Renal cortical epithelial cell (primary cell): ENCODE results near the gene SENP8. TPM values are rescaled to one million over a fixed set of nuclear protein-coding genes. Genes with fewer than 3 reads are reported as not detected.
"Not testable (repeated sequence)": the region's sequence is repeated elsewhere in the genome, so short reads cannot be mapped to it uniquely, and the experiment has no call there.

Experiments used
- DNase-seq: peaks from one replicate; pipeline ENCODE4 v3.0.0-alpha.2; 2011; ENCODE audit warnings: low read depth
- total RNA-seq: library from RNA; depleted of rRNA; stranded (reverse); fragments of >200 nt; gene quantifications from 2 replicates; pipeline ENCODE4 v1.2.3, GENCODE V29; 2014

The SENP8 gene
- total RNA-seq, 1 donor from 2014 or later = 5.6 TPM

DNA sequence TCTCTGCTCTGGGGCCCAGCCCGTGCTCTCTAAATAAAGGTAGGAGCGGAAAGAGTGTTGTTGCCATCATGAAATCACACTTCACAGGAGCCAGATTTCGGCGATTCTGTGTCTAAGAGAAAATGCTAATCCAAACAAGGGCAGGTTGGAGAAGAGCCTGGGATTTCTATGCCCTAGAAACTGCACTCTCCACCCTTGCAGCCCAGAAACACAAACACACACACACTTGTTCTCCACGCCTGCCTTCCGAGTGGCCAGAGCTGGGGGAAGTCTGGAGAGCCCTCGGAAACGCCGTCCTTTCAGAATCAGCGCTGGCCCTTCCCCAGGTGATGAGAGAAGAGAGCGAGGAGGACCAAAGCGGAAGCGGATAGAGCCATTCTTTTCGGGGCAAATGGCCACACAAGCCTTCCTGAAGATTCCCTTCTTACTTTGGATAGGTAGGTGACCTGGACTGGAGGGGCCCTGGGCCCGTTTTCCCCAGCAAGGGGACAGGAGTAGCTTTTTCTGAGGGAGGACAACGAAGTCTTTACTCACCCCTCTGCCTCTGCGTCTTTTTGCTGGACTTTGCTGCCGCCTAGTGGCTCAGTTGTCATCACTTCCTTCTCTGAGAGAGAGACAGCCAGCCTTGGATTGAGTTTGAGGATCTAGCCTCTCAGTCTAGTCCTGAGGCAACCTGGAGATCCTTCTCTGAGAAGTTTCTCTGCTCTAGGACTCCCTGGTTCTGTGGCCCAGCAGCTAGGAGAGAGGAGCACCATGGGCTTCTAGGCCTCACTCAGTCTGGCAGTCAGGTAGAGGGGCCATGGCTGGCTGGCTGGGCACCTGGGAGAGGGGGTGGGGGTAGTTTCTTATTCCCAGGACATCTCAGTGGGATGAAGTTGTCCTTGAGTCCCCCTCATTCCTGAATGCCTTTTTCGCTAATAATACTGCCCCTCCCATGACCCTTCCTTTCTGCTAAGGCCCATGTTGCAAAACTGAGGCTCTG is 37.7 kb downstream of the SENP8 start:
- peak; percentile 82 for DNase-seq

DNA sequence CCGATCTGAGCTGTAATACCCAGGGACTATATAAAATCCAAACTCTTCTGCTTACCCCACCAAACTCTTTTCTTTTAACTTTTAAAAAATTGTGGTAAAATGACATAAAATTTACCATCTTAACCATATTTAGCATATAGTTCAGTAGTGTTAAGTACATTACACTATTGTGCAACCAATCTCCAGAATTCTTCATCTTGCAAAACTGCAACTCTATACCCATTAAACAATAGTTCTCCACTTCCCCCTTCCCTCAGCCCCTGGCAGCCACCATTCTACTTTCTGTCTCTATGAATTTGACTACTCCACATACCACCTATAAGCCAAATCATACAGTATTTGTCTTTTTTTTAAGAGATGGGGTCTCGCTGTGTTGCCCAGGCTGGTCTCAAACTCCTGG is 38.7 kb downstream of the SENP8 start:
- no peak for DNase-seq

DNA sequence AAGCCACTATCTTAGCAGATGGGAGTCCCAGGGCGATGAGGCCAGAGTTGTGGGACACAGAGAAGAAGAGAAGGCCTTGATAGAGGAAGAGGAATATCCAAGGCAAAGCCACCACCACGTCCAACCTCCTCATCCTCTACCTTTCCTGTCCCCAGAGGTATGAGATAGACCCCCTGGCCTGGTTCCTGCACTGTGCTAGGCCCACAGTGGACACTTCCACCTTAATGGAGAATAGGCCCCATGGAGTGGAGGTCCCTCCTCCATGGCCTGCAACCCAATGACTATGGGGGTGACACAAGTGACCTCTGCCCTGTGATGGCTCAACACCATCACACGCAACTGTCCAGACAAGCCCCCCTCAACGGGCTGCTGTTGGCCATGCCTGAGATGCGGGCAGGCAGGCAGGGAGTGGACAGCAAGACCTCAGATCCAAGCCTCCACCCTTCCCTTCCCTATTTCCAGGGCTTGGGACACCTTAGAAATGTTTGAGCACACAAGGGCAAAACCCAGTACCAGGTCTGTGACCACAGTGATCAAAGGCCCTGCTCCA is 42.6 kb downstream of the SENP8 start:
- no peak for DNase-seq

DNA sequence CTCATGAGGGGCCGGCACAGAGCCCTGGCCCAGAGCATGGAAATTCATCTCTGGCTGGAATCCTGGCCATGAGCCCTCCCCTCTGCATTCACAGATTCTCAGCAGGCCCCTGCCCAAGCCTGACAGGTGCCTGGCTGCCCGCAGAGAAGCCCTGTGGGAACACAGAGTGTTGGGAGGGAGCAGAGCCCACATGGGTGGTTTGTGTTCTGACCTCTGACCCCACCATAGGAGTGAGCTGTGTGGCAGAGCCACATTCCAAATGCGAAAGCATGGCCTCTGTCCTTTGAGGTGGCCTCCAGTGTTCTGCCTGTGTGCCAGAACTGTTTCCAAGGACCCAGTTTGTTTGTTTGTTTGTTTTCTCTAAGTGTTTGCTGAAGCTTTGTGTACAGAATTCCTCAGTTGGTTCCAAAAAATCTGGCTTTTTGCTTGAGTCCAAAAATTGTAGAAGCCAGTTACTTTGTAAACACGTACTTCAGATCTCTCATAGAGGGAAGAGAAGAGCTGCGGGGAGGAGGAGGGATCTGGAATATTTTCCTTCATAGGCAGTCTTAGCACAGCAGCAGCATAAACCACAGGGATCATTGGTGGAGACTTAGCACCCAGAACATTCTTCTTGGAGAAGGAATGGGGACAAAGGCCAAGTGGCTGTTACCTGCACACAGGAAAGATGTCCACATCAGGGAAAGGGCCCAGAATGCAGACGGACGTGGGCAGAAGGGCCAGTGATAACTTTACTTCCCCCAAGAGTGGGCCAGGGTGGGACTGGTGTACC is 43.3 kb downstream of the SENP8 start:
- DNase-seq = no peak

DNA sequence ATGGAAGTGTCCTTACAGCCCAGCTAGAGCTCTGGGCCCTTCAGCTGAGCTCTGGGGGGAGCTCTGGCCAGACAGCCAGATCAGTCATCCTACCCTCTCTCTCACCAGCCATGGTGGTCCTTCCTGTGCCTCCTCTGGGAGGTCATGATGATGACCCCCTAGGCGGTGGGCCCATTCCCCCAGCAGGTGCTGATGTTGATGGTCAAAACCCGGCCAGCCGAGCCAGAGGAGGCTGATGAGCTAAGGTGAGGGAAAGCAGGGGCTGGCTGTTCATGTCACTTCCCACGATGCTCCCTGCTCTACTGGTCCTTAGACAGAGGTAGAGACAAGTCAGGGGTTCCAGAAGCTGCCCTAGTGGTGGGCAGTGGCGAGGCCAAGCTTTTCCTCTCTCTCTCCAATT is 44.4 kb downstream of the SENP8 start:
- no peak for DNase-seq

DNA sequence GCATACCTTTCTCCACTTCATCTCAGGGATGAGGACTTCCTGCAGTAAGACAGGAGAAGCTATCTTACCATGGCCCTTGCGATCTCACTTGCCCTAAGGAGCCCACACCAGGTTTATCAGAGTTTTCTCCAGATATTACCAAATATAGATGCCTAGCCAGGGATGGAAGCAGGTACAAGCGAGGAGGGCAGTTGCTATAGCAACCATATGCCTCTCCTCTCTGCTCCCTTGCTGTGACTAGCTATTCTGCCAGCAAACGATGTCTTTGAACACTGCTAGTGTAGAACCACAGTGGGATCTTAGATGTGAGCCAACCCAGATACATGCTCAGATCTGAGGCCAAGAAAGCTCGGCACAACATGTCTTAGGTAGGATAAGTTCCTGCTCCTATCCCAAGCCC is 45.5 kb downstream of the SENP8 start:
- no peak for DNase-seq

DNA sequence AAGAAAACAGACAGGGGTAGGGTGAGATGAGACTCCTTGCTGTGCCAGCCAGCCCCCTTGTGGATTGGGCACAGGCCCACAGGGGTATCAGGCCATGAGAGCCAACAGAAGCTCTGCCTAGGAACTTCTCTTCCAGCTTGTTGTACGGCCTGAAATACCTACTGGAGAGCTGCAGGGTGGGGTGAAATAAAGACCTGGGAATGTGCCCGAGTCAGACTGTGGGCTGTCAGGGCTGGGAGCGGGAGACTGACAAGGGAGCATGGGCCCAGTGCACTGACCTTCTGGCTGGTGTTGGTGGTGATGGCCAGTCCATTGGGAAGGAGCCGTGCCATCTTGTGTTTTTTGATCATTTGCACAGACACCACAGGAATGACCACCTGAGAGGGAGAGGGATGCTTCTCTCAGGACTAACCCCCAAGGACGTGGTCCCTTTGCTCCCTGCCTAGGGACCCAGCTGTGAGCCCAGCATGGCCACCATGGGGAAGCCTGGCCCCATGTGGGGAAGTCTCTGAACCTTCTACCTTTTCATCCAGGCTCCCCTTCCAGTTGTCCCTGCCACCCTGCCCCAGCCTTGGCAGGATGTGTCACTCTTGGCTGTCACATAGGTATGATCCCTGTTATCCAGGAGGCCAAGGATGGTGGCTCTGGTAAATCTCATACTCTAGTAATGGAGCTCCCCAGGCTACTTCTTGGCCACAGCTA is 48.7 kb downstream of the SENP8 start:
- no peak for DNase-seq

DNA sequence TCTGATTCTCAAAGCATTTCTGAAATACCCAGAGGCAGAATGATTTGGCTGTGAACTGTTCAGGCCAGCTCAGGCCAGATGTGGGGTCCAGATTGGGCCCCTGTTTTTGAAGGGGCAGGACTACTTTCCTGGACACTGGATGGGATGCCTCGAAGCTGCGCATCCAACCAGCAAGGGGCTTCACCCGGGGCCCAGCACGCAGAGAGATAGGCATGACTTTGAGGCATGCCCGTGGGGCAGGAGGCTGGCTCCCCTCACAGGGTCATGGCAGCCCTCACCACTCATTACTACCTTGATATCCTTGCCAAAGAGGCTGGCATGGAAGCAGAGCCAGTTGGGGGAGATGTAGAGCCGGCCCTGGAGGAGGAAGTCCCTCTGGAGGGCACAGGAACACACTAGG is 49.2 kb downstream of the SENP8 start:
- no peak for DNase-seq

DNA sequence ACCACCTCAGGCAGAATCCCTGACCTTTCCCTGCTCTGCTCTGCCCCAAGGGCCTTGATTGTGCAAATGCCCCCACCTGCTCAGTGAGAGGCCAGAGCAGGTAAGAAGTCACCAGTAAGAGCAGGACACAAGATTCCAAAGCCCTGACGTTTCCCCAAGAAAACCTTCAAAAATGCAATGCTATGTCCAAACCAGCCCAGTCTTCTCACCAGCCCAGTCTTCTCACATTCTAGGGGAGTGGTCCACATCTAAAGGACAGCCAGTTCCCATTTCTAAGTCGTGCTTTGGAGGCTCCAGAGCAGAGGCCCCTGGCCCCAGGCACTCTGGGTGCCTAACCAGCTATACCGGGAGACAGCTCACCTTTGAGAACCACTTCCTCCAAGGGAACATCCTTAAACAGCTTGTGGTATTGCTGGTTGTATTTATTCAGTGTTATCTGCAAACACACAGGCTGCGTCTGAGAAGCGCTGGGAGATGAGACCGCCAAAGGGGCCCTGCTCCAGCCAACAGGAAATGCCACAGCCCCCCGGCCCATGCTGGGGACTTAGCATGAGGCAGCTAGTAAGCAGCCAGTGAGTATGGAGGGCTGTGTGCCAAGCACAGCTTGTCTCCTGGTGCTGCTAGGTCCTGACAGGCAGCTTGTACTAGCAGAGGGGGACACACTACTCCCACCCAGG is 50.1 kb downstream of the SENP8 start:
- DNase-seq = peak; percentile 39

DNA sequence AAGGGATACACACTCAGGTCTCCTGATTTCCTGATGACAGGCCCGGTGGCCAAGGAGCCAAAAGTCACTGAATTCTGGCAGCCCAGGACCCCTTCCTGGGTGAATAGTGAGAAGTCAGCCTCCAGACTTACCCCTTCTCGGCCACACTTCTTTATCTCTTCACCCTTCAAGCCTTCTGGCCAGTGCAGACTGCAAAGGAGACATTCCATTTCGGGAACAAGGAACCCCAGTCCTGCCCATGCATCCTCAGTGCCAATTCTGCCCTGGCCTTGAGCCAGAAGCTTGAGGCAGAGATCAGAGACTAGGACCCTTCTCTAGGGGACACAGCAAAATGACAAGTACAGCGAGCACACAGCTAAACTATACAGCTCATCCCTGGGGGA is 50.6 kb downstream of the SENP8 start:
- no peak for DNase-seq

DNA sequence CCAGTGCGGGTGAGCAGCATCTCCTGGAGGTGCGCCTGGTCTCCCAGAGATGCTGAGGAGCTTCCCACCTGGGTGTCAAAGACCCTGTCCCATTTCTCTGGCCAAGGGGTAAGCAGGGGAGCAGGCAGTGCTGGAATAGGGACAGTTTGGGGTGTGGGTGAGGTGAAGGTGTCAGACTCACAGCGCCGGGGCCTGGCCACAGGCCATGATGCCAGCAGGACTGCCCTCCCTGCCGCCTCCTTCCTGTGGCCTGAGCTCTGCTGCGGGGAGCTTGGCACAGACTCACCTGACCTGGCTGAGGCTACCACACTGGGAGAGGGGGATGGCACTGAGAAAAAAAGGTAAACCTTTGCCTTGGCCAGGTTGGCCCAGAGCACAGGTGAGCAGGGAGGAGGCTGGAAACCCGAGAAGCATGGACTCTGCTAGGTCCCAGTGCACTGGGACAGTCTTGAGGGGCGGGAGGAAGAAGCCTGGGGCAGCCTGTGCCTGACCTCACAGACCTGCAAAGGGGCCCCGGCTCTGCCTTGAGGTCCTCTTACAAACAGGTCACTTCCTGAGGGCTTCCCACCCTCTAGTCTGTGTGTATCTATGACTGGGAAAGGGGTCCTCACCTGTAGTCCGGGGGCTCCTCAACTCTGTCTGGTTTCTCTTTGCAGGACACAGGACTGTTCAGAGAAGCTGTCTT is 51.2 kb downstream of the SENP8 start:
- DNase-seq = no peak

DNA sequence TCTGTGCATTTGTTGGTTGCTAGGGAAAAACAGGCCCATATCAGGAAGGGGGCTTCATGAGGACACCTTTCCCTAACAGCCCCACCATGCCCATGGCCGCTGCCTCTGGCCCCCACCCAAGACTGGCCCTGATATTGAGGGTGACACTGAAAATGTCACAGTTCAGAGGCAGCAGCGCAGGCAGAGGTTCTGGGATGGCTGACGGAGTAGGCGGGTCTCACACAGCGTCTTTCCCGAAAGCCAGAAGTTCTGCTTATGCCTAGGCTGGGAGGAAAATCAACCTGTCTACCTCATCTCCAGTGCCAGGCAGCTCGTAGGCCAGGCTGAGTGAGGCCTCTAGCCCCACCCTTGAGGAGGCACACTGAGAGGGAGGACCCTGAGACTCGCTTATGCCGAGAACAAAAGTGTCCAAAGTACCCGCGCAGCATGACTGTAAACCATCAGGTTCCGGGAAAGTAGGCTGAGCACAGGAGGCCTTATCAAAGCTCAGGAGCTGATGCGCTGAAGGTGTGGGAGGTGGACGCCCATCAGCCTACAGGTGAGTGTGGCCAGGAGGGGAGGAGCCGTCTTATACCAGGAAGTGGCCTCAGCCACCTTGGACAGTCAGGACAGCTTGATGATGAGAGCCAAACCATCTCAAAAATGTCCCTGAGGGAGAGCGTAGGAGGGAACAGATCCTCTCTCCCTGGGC is 51.9 kb downstream of the SENP8 start:
- DNase-seq = no peak

DNA sequence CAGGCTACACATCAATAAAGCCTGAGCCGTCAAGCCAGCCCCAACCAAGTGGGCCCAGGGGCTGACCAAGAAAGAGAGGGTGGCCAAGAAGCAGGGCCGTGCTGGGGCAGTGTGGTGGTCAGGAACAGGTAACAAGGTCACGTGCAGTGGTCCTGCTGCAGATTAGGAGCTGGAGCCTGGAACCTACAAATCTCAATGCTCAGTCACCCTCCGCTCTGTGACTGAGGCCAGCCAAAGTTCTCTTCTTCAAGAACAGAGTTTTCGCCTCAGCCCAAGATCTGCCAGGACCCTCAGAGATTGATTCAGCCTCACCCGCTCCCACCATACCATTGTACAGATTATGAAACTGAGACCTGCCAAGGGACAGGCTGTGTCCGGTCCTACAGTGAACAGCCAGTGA is 52.5 kb downstream of the SENP8 start:
- no peak for DNase-seq

DNA sequence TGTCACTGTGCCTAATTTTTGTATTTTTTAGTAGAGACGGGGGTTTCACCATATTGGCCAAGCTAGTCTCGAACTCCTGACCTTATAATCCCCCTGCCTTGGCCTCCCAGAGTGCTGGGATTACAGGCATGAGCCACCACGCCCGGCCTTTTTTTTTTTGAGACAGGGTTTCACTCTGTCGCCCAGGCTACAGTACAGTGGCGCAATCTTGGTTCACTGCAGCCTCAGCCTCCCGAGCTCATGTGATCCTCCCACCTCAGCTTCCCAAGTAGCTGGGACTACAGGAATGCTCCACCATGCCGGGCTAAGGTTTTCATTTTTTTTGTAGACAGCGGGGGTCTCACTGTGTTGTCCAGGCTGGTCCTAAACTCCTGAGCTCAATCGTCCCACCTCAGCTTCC is 53.8 kb downstream of the SENP8 start:
- not testable (repeated sequence) for DNase-seq

DNA sequence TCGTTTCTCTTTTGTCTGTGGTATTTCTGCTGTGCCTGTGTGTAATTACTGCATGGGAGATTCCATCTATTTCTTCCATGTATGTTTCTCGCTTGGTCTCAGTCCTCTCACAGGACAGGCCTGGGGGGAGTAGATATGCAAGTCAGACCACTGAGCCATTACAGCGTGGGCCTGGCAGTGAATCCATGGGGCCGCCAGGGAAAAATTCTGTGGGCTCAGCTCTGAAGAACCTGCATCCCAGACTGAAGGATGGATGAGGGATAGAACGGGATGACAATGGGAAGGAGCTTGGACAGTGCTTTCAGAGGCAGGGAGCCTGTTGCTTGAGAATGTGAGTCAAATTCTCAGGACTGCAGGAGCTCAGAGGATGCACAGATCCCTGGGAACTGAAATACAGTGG is 54.6 kb downstream of the SENP8 start:
- DNase-seq = no peak

DNA sequence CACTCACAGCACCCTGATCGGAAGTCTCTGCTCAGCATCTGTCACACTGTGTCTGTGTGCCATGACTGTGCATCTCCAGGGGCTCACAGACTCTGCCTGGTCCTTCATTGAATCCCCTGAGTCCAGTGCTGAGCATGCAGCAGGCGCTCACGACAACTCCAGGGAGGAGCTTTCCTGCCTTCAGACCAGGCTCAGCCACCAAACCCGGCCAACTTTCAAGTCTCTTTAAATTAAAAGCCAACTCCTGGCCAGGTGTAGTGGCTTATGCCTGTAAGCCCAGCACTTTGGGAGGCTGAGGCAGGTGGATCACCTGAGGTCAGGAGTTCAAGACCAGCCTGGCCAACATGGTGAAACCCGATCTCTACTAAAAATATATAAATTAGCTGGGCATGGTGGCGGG is 55.2 kb downstream of the SENP8 start:
- DNase-seq = no peak

DNA sequence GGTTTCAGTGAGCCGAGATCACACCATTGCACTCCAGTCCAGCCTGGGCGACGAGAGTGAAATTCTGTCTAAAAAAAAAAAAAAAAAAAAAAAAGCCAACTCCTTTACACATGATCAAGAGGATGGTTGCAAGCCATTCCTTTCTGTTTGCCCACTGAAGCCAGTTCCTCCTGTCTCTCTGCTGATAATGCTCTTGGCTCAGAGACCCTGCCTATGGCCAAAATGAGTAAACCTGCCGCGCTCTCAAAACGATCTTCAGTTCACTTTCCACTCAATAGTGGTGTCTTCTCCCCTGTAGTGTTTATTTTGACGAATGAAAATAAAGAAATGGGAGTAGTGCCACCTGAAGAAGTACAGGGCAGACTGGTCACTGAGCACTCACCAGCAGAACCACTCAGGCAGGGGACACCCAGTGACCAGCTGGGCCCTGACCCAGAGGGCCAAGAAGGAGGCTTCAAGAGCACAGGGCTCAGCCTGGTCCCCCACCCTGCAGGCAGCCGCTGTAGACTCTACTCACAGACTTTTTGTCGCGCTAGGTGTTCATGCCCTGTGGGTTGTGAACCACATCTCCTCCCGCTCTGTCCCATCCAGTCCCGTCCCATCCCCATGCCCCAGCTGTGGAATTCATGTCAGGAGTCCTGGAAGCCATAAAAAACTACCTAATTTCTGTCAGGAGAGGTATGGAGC is 55.8 kb downstream of the SENP8 start:
- DNase-seq = no peak

DNA sequence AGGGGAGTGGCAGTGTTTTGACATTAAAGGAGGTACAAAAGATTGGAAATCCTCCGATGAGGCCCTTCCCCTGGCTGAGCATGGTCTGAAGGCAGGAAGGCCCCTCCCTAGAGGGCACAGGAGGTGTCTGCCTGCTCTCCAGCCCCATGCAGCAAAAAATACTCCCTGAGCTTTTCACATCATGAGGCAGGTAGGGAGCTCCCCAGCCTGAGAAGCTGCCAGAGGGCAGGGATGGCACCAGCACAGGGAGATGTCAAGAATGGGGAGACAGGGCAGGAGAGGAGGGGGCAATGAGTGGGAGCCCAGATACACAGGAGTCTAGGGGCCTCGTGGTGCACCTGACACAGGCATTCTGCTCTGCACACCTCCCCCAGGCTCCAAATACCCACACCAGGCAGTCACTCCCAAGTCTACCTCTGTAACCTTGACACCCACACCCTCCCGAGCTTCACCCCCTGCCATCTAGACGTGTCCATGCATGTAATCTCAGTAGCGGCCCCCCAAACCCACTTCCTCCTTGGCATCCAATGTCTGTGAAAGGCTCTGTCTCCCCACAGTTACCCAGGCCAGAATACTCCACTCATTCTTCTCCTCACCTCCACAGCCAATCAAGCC is 56.5 kb downstream of the SENP8 start:
- DNase-seq = no peak
